ENCODE results near the gene PDGFC. TPM values are rescaled to one million over a fixed set of nuclear protein-coding genes. Genes with fewer than 3 reads are reported as not detected.

Gene PDGFC
- total and polyA plus RNA-seq, 2 of the 13 experiments (the other 11 are each of a cell fraction or from before 2014, with no cell fraction given), result 4.6 to 9.1 TPM

- peak; percentile 30; the same call in 1 of the 2 replicates for TF ChIP-seq KDM2A (CRISPR knock-in tag; IDR thresholded peaks at IDR 0.05; ENCODE audit: borderline replicate concordance, low read depth)
- TF ChIP-seq TRIM22 (IDR thresholded peaks at IDR 0.05), result no peak
- TF ChIP-seq ZNF441 (CRISPR knock-in tag; IDR thresholded peaks at IDR 0.05; ENCODE audit: borderline replicate concordance), result no peak
- 0 out of 2 replicates have a peak, but pooled peaks have one; percentile 10 for TF ChIP-seq SALL1 (CRISPR knock-in tag; IDR thresholded peaks at IDR 0.05)
- 0 out of 2 replicates have a peak, but pooled peaks have one; percentile 30 for TF ChIP-seq ARNT2 (CRISPR knock-in tag; IDR thresholded peaks at IDR 0.05; ENCODE audit: low read depth)
- TF ChIP-seq ZNF512B (CRISPR knock-in tag; IDR thresholded peaks at IDR 0.05; ENCODE audit: borderline replicate concordance), result no peak
- no peak for TF ChIP-seq HDAC2 (CRISPR knock-in tag; IDR thresholded peaks at IDR 0.05)
- TF ChIP-seq GPBP1L1 (CRISPR knock-in tag; IDR thresholded peaks at IDR 0.05), result no peak
- TF ChIP-seq NR0B2 (CRISPR knock-in tag; IDR thresholded peaks at IDR 0.05), result no peak
- TF ChIP-seq ZNF382 (CRISPR knock-in tag; IDR thresholded peaks at IDR 0.05; ENCODE audit: borderline replicate concordance), result no peak
- no peak; the same call in 1 of the 2 replicates for TF ChIP-seq NFKB2 (CRISPR knock-in tag; IDR thresholded peaks at IDR 0.05; ENCODE audit: borderline replicate concordance)
- TF ChIP-seq MTERF4 (CRISPR knock-in tag; IDR thresholded peaks at IDR 0.05), result peak; percentile 49; the same call in 1 of the 2 replicates
- 0 out of 2 replicates have a peak, but pooled peaks have one; percentile 29 for TF ChIP-seq ZMYM4 (CRISPR knock-in tag; IDR thresholded peaks at IDR 0.05)
- TF ChIP-seq ASH2L (IDR thresholded peaks at IDR 0.05; ENCODE audit: insufficient read length, low read depth, low read length), result peak; percentile 32
- TF ChIP-seq POLR2A (IDR thresholded peaks at IDR 0.05; ENCODE audit: insufficient read depth in 1 of 2, low read depth in 2 of 2, low read length in 2 of 2), result 0 out of 4 replicates have a peak, but pooled peaks of 1 of the 2 experiments have one; percentile 7
- peak; percentile 19; the same call in 1 of the 2 replicates for TF ChIP-seq MYC (CRISPR knock-in tag; IDR thresholded peaks at IDR 0.05; ENCODE audit: borderline replicate concordance)
- no peak for TF ChIP-seq ZFP36L2 (CRISPR knock-in tag; IDR thresholded peaks at IDR 0.05)
- TF ChIP-seq NR2F1 (CRISPR knock-in tag; IDR thresholded peaks at IDR 0.05), result no peak
- TF ChIP-seq THYN1 (CRISPR knock-in tag; IDR thresholded peaks at IDR 0.05; ENCODE audit: borderline replicate concordance, low read depth), result no peak
- TF ChIP-seq NFRKB (IDR thresholded peaks at IDR 0.05), result no peak
- TF ChIP-seq ISL2 (CRISPR knock-in tag; IDR thresholded peaks at IDR 0.05), result no peak
- no peak for TF ChIP-seq ZC3H4 (CRISPR knock-in tag; IDR thresholded peaks at IDR 0.05; ENCODE audit: borderline replicate concordance)
- no peak for TF ChIP-seq RARA (CRISPR knock-in tag; IDR thresholded peaks at IDR 0.05)
Measured at GRCh38 chr4:156970501-156971164, 966 bp downstream of the PDGFC start (continued).

Measured in HepG2 (cell line).